ENCODE data around the gene TTC31. TPM values are rescaled to one million over a fixed set of nuclear protein-coding genes. Genes with fewer than 3 reads are reported as not detected.

The TTC31 gene
- total RNA-seq, 1 donor from 2014 or later, result 16.8 TPM

DNA sequence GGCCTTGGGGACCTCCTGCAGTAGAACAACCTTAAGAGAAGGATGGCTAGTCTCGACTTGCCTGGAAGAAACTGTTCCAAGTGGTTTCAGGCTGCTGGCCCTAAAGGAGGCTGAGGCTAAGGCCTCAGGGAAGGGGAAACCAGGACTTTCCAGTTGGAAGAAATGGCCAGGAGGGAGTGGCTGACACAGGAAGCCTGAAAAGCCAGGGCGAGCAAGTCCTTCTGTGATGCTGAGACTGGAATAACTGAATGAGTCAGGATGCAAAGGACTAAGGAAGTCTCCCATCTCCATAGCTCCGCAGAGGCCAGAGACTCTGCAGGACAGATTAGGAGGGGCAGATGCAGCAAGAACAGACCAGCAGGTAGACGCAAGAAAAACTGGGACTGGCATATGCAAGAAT is 54.3 kb downstream of the TTC31 start:
- Mint-ChIP-seq H3K27me3 (ENCODE audit: unreplicated experiment) (peaks cover 2% of the 10 kb centered on the region), H3K27ac (ENCODE audit: unreplicated experiment) (no peak overlapping the region), H3K9me3 (ENCODE audit: unreplicated experiment) (no peaks in the 10 kb centered on the region), H3K4me3 (ENCODE audit: unreplicated experiment) (no peak overlapping the region), H3K4me1 (ENCODE audit: unreplicated experiment) (no peaks in the 10 kb centered on the region), H3K36me3 (ENCODE audit: low read depth, unreplicated experiment) (peaks cover 2% of the 10 kb centered on the region)
- no peak for DNase-seq (ENCODE audit: low spot score)
- TF ChIP-seq, protein P1, sequence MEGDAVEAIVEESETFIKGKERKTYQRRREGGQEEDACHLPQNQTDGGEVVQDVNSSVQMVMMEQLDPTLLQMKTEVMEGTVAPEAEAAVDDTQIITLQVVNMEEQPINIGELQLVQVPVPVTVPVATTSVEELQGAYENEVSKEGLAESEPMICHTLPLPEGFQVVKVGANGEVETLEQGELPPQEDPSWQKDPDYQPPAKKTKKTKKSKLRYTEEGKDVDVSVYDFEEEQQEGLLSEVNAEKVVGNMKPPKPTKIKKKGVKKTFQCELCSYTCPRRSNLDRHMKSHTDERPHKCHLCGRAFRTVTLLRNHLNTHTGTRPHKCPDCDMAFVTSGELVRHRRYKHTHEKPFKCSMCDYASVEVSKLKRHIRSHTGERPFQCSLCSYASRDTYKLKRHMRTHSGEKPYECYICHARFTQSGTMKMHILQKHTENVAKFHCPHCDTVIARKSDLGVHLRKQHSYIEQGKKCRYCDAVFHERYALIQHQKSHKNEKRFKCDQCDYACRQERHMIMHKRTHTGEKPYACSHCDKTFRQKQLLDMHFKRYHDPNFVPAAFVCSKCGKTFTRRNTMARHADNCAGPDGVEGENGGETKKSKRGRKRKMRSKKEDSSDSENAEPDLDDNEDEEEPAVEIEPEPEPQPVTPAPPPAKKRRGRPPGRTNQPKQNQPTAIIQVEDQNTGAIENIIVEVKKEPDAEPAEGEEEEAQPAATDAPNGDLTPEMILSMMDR (IDR thresholded peaks at IDR 0.05; ENCODE audit: unreplicated experiment), result no peak

DNA sequence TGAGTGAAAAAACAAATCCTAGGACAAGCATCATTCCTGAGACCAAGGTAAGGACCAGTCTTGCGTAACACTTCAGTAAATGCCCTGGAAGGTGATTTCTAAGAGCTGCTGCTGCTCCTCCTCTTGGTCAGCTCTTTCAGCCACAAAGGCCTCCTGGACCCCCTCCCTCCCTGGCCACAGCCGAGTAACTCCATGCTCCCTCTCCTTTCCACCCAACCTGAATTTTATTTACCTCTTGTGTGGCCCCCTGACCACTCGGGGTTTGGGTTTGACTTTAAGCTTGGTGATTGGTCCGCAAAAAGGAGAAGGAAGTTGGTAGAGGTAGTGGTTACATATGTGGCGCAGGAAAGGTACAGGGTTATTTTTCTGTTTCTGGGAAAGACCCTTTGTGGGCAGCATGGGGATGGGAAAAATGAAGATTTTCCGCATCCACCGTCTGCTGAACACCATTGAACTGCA is 56.0 kb downstream of the TTC31 start:
- H3K36me3 Mint-ChIP-seq (ENCODE audit: low read depth, unreplicated experiment), result no peaks in the 10 kb centered on the region
- TF ChIP-seq, protein P1 (IDR thresholded peaks at IDR 0.05; ENCODE audit: unreplicated experiment), result no peak
- H3K4me1 Mint-ChIP-seq (ENCODE audit: unreplicated experiment), result no peaks in the 10 kb centered on the region
- H3K27me3 Mint-ChIP-seq (ENCODE audit: unreplicated experiment), result peaks cover 1% of the 10 kb centered on the region
- H3K27ac Mint-ChIP-seq (ENCODE audit: unreplicated experiment), result no peak overlapping the region
- H3K9me3 Mint-ChIP-seq (ENCODE audit: unreplicated experiment), result no peaks in the 10 kb centered on the region
- DNase-seq (ENCODE audit: low spot score), result no peak
- H3K4me3 Mint-ChIP-seq (ENCODE audit: unreplicated experiment), result no peak overlapping the region

DNA sequence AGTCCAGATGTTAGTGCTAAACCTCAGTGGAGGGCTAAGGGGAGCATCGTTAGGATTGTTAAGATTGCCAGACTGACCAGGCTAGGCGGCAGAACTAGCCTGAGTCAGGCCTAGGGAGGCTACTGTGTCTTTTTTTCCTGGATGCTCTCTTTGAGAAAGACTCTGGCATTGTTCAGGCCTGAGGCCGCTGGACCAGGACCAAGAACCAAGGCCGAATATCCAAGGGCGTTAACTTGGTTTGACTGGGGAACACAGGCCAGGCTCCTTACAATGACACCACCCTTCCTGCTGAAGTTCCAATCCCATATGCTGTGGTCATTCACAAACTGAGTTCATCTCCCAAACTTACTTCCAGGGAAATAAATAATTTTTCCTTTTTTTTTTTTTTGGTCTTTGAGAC is 57.4 kb downstream of the TTC31 start:
- TF ChIP-seq, protein P1 (IDR thresholded peaks at IDR 0.05; ENCODE audit: unreplicated experiment), result no peak
- no peaks in the 10 kb centered on the region for H3K9me3 Mint-ChIP-seq (ENCODE audit: unreplicated experiment)
- DNase-seq (ENCODE audit: low spot score), result no peak
- no peaks in the 10 kb centered on the region for H3K4me1 Mint-ChIP-seq (ENCODE audit: unreplicated experiment)
- peaks cover 5% of the 10 kb centered on the region for H3K27me3 Mint-ChIP-seq (ENCODE audit: unreplicated experiment)
- no peaks in the 10 kb centered on the region for H3K36me3 Mint-ChIP-seq (ENCODE audit: low read depth, unreplicated experiment)
- H3K4me3 Mint-ChIP-seq (ENCODE audit: unreplicated experiment), result no peak overlapping the region
- no peak overlapping the region for H3K27ac Mint-ChIP-seq (ENCODE audit: unreplicated experiment)

DNA sequence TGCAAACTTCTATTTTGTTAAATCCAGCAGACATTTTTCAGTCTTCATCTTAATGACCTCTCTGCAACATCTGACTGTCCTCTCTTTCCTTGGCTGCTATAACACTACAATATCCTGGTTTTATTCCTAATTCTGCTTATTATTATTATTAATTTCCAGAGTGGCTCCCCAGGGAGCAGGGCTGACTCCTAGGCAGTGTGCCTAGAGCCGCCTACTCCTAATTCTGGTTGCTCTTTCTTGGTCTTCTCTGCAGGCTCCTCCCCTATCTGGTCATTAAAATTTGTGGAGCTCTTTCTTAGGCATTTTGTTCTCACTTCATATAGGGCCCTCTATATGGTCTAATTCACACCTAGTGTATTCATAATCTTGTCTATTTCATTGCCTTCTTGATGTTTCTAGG is 60.1 kb downstream of the TTC31 start:
- Mint-ChIP-seq H3K27ac (ENCODE audit: unreplicated experiment) (no peak overlapping the region), H3K27me3 (ENCODE audit: unreplicated experiment) (peaks cover 5% of the 10 kb centered on the region), H3K4me3 (ENCODE audit: unreplicated experiment) (no peak overlapping the region), H3K9me3 (ENCODE audit: unreplicated experiment) (no peaks in the 10 kb centered on the region), H3K36me3 (ENCODE audit: low read depth, unreplicated experiment) (no peaks in the 10 kb centered on the region), H3K4me1 (ENCODE audit: unreplicated experiment) (peaks cover 1% of the 10 kb centered on the region)
- TF ChIP-seq, protein P1 (IDR thresholded peaks at IDR 0.05; ENCODE audit: unreplicated experiment), result no peak
- DNase-seq (ENCODE audit: low spot score), result no peak

Other genes with a start within 250 kb of the TTC31 start
- 4.2 TPM for gene SLC4A5, start 139.7 kb upstream of the TTC31 start, total RNA-seq (ENCODE audit: unreplicated experiment)
- 244 TPM for gene DCTN1, start 102.8 kb upstream of the TTC31 start, total RNA-seq (ENCODE audit: unreplicated experiment)
- gene C2orf81, start 61.5 kb upstream of the TTC31 start, total RNA-seq (ENCODE audit: unreplicated experiment), result 5.0 TPM
- gene WDR54, start 61.4 kb upstream of the TTC31 start, total RNA-seq (ENCODE audit: unreplicated experiment), result 34.1 TPM
- 65.4 TPM for gene RTKN, start 41.1 kb upstream of the TTC31 start, total RNA-seq (ENCODE audit: unreplicated experiment)
- 22.1 TPM for gene INO80B, start 28.0 kb upstream of the TTC31 start, total RNA-seq (ENCODE audit: unreplicated experiment)
- 76.8 TPM for gene WBP1, start 24.6 kb upstream of the TTC31 start, total RNA-seq (ENCODE audit: unreplicated experiment)
- gene MOGS, start 17.7 kb upstream of the TTC31 start, total RNA-seq (ENCODE audit: unreplicated experiment), result 52.4 TPM
- gene MRPL53, start 10.4 kb upstream of the TTC31 start, total RNA-seq (ENCODE audit: unreplicated experiment), result 59.0 TPM
- 20.7 TPM for gene CCDC142, start 83 bp upstream of the TTC31 start, total RNA-seq (ENCODE audit: unreplicated experiment)
- not detected for gene LBX2, start 16.5 kb downstream of the TTC31 start, total RNA-seq (ENCODE audit: unreplicated experiment)
- gene PCGF1, start 24.6 kb downstream of the TTC31 start, total RNA-seq (ENCODE audit: unreplicated experiment), result 13.5 TPM
- gene TLX2, start 31.4 kb downstream of the TTC31 start, total RNA-seq (ENCODE audit: unreplicated experiment), result not detected
- gene DQX1, start 43.1 kb downstream of the TTC31 start, total RNA-seq (ENCODE audit: unreplicated experiment), result 3.5 TPM
- 117 TPM for gene AUP1, start 46.6 kb downstream of the TTC31 start, total RNA-seq (ENCODE audit: unreplicated experiment)
- 44.3 TPM for gene HTRA2, start 46.9 kb downstream of the TTC31 start, total RNA-seq (ENCODE audit: unreplicated experiment)
- gene LOXL3, start 70.9 kb downstream of the TTC31 start, total RNA-seq (ENCODE audit: unreplicated experiment), result 10.0 TPM
- gene DOK1, start 71.6 kb downstream of the TTC31 start, total RNA-seq (ENCODE audit: unreplicated experiment), result 27.8 TPM
- gene M1AP, start 165.2 kb downstream of the TTC31 start, total RNA-seq (ENCODE audit: unreplicated experiment), result 0.74 TPM
- 9.4 TPM for gene SEMA4F, start 171.2 kb downstream of the TTC31 start, total RNA-seq (ENCODE audit: unreplicated experiment)

All from endothelial cell (in vitro differentiated cells).